OCI-LY3 (cell line): ENCODE data around the gene PRSS3.
"Not testable (repeated sequence)": the region's sequence is repeated elsewhere in the genome, so short reads cannot be mapped to it uniquely, and the experiment has no call there.

Experiments used
- H2AFZ ChIP-seq: fragments of 200-600, 300-600 bp; shearing (Covaris generic); 2 replicates; pipeline ENCODE4 v1.6.0; 2014; ENCODE audit warnings: antibody characterized with exemption, low read depth, low read length
- H3K27ac ChIP-seq: fragments of 200-600, 300-600 bp; sonication (generic); 2 replicates; pipeline ENCODE4 v1.5.1; 2014; ENCODE audit warnings: mild to moderate bottlenecking, low read length, moderate library complexity, mixed read lengths
- H3K27me3 ChIP-seq: fragments of 200-600, 300-600 bp; sonication (generic); 2 replicates; pipeline ENCODE4 v1.6.1; 2014; ENCODE audit warnings: low read depth, low read length, mixed read lengths
- H3K36me3 ChIP-seq: fragments of 200-600, 300-600 bp; sonication (generic); replicated peaks from 2 replicates; pipeline ENCODE3; 2014; ENCODE audit warnings: low read depth, low read length, mixed read lengths
- H3K4me1 ChIP-seq: fragments of 300-600, 200-600 bp; sonication (generic); 2 replicates; pipeline ENCODE4 v1.6.1; 2014; ENCODE audit warnings: low read length, mixed read lengths
- H3K4me2 ChIP-seq: fragments of 200-600, 300-600 bp; sonication (generic); 2 replicates; pipeline ENCODE4 v1.6.1; 2014; ENCODE audit warnings: low read length, mixed read lengths
- H3K4me3 ChIP-seq: fragments of 300-600, 200-600 bp; sonication (generic); 2 replicates; pipeline ENCODE4 v1.5.1; 2014; ENCODE audit warnings: antibody characterized with exemption, mild to moderate bottlenecking, low read length, moderate library complexity
- H3K79me2 ChIP-seq: fragments of 300-600, 200-600 bp; shearing (Covaris generic); 2 replicates; pipeline ENCODE4 v1.6.1; 2014; ENCODE audit warnings: mild to moderate bottlenecking, low read length, mixed read lengths
- H3K9ac ChIP-seq: fragments of 300-600, 200-600 bp; shearing (Covaris generic); 2 replicates; pipeline ENCODE4 v1.6.0; 2014; ENCODE audit warnings: mild to moderate bottlenecking, low read length, moderate library complexity
- H3K9me3 ChIP-seq: fragments of 200-600, 300-600 bp; shearing (Covaris generic); 2 replicates; pipeline ENCODE4 v1.6.1; 2014; ENCODE audit warnings: low read length, mixed read lengths; ENCODE audit not compliant: insufficient read depth
- H4K20me1 ChIP-seq: fragments of 200-600, 300-600 bp; sonication (generic); 2 replicates; pipeline ENCODE4 v1.6.1; 2016; ENCODE audit warnings: low read length, mixed read lengths; ENCODE audit not compliant: insufficient read depth
- CTCF ChIP-seq: fragments of 200-600, 300-600 bp; sonication (generic); IDR thresholded peaks from 2 replicates; pipeline ENCODE4 v1.5.1; 2014; ENCODE audit warnings: antibody characterized with exemption, low read length, low read depth
- EZH2phosphoT487 ChIP-seq: fragments of 200-600 bp; shearing (Covaris generic); IDR thresholded peaks from 2 replicates; pipeline ENCODE4 v1.6.1; 2018; ENCODE audit warnings: antibody characterized with exemption, mixed run types, low read depth

The PRSS3 gene

GRCh38 chr9:33807156-33807555 lies 11.8 kb downstream of the PRSS3 start:
- H2AFZ ChIP-seq, H3K36me3 ChIP-seq, H3K27ac ChIP-seq, H3K79me2 ChIP-seq, H3K4me3 ChIP-seq, H3K9me3 ChIP-seq, H3K4me2 ChIP-seq, H3K27me3 ChIP-seq, H4K20me1 ChIP-seq, H3K9ac ChIP-seq: not testable (repeated sequence)
- peaks cover 16% of the 10 kb centered on the region for H3K4me1 ChIP-seq

- H3K9me3 ChIP-seq, H3K79me2 ChIP-seq, H3K4me3 ChIP-seq, H3K9ac ChIP-seq, H3K27ac ChIP-seq, H3K36me3 ChIP-seq, H2AFZ ChIP-seq, H3K27me3 ChIP-seq, H4K20me1 ChIP-seq, H3K4me2 ChIP-seq: not testable (repeated sequence)
- peaks cover 23% of the 10 kb centered on the region for H3K4me1 ChIP-seq
These were observed 13.6 kb downstream of the PRSS3 start for GRCh38 chr9:33808979-33809322.

GRCh38 chr9:33809506-33809905 lies 14.1 kb downstream of the PRSS3 start:
- H3K27ac ChIP-seq = no peak overlapping the region

GRCh38 chr9:33813712-33814641 lies 18.6 kb downstream of the PRSS3 start:
- peak overlapping the region; percentile 54 for H3K4me2 ChIP-seq
- H2AFZ ChIP-seq = peak overlapping the region; percentile 74
- no peak overlapping the region for H3K4me3 ChIP-seq
- no peaks in the 10 kb centered on the region for H3K9me3 ChIP-seq
- H3K4me1 ChIP-seq = peaks cover 40% of the 10 kb centered on the region
- H3K36me3 ChIP-seq = no peaks in the 10 kb centered on the region
- TF ChIP-seq CTCF (peak; percentile 34), EZH2phosphoT487 (no peak)
- no peak overlapping the region for H3K27ac ChIP-seq
- H3K27me3 ChIP-seq = no peaks in the 10 kb centered on the region
- H3K9ac ChIP-seq = no peak overlapping the region
- peaks cover 23% of the 10 kb centered on the region for H3K79me2 ChIP-seq
- peaks cover 7% of the 10 kb centered on the region for H4K20me1 ChIP-seq

More at GRCh38 chr9:33809506-33809905, 14.1 kb downstream of the PRSS3 start:
- H3K4me3 ChIP-seq = no peak overlapping the region
- no peaks in the 10 kb centered on the region for H3K27me3 ChIP-seq
- TF ChIP-seq EZH2phosphoT487 (no peak), CTCF (no peak)
- H2AFZ ChIP-seq = no peak overlapping the region
- no peaks in the 10 kb centered on the region for H4K20me1 ChIP-seq
- no peaks in the 10 kb centered on the region for H3K9me3 ChIP-seq
- no peaks in the 10 kb centered on the region for H3K36me3 ChIP-seq
- H3K79me2 ChIP-seq = no peaks in the 10 kb centered on the region
- H3K4me2 ChIP-seq = no peak overlapping the region
- H3K4me1 ChIP-seq = peaks cover 28% of the 10 kb centered on the region
- no peak overlapping the region for H3K9ac ChIP-seq

GRCh38 chr9:33815781-33816180 lies 20.4 kb downstream of the PRSS3 start:
- peaks cover 25% of the 10 kb centered on the region for H4K20me1 ChIP-seq
- no peak for TF ChIP-seq CTCF
- TF ChIP-seq EZH2phosphoT487 = no peak
- no peaks in the 10 kb centered on the region for H3K27me3 ChIP-seq
- no peaks in the 10 kb centered on the region for H3K9me3 ChIP-seq
- H3K4me3 ChIP-seq = peak overlapping the region; percentile 99
- peak overlapping the region; percentile 97; the same call in 1 of the 2 replicates for H3K9ac ChIP-seq
- H3K4me2 ChIP-seq = peak overlapping the region; percentile 98
- H3K79me2 ChIP-seq = peaks cover 41% of the 10 kb centered on the region
- peaks cover 8% of the 10 kb centered on the region for H3K36me3 ChIP-seq
- peak overlapping the region; percentile 84 for H3K27ac ChIP-seq
- no peak overlapping the region for H2AFZ ChIP-seq
- H3K4me1 ChIP-seq = peaks cover 47% of the 10 kb centered on the region
